GM13977 (cell line): ENCODE measurements around the gene OOEP.

Source experiments
- DNase-seq: peaks from one replicate; pipeline ENCODE4 v3.0.0; 2012; ENCODE audit warnings: low spot score
- CTCF ChIP-seq: IDR thresholded peaks from 2 replicates; pipeline ENCODE4 v1.5.1; 2012; ENCODE audit warnings: mild to moderate bottlenecking, control low read depth; ENCODE audit not compliant: insufficient read depth; ENCODE audit errors: extremely low read depth, missing control alignments
- in situ Hi-C: fragments of 300-500 bp; cut with MboI; formaldehyde crosslinking; loops from one replicate; pipeline ENCODE4 v1.12.0; 2022; ENCODE audit warnings: low sequenced_read_pairs, low pct_unique_long_range_greater_than_20kb, mixed read lengths, inconsistent platforms; ENCODE audit not compliant: unreplicated experiment

The OOEP gene

DNA sequence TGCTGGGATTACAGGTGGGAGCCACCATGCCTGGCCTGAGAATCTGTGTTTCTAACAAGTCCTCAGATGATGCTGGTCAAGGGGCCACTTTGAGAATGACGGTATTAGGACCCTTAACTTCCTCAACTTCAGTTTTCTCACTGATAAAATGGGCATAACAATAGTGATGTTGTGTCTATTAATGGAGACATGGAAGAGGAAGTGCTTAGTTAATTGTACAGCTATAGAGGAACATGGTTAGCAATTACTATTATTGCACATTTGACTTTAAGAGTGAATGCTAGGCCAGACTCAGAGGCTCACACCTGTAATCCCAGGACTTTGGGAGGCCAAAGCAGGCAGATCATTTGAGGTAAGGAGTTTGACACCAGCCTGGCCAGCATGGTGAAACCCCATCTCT, 28.4 kb downstream of the OOEP start:
- DNase-seq, result no peak
- TF ChIP-seq CTCF, result no peak
- in situ Hi-C loops, result loop anchor here (25.0 kb wide), 1 partner anchor 929 kb away; no protein-coding TSS in a partner anchor

- TF ChIP-seq CTCF, result no peak
- DNase-seq, result no peak
- in situ Hi-C loops, result loop anchor here (25.0 kb wide), 1 partner anchor 928 kb away; no protein-coding TSS in a partner anchor
Measured at GRCh38 chr6:73340048-73340447, 29.6 kb downstream of the OOEP start.

GRCh38 chr6:73339340-73339739, 30.4 kb downstream of the OOEP start:
- DNase-seq, result no peak
- in situ Hi-C loops, result loop anchor here (25.0 kb wide), 1 partner anchor 927 kb away; no protein-coding TSS in a partner anchor

DNA sequence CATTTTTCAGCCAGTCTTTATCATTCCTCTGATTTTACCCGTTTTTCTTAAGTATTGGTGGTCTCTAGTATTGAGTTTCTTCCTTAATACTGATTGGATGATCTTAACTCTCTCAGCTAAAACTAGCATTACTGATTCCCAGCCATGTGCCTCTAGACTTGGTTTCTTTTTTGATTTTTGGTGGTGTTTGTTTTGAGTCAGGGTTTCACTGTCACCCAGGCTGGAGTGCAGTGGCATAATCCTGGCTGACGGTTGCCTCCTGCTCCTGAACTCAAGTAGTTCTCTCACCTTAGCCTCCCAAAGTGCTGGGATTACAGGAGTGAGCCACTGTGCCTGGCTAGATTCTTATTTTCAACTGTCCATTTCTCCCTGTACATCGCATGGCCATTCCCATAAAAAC, 40.5 kb downstream of the OOEP start:
- no peak for TF ChIP-seq CTCF
- in situ Hi-C loops, result loop anchor here (25.0 kb wide), 1 partner anchor 917 kb away; no protein-coding TSS in a partner anchor
- DNase-seq, result no peak

More at GRCh38 chr6:73339340-73339739, 30.4 kb downstream of the OOEP start:
- TF ChIP-seq CTCF, result no peak

GRCh38 chr6:73328790-73329189, 40.9 kb downstream of the OOEP start:
- DNase-seq, result no peak
- no peak for TF ChIP-seq CTCF
- in situ Hi-C loops, result loop anchor here (25.0 kb wide), 1 partner anchor 916 kb away; no protein-coding TSS in a partner anchor

DNA sequence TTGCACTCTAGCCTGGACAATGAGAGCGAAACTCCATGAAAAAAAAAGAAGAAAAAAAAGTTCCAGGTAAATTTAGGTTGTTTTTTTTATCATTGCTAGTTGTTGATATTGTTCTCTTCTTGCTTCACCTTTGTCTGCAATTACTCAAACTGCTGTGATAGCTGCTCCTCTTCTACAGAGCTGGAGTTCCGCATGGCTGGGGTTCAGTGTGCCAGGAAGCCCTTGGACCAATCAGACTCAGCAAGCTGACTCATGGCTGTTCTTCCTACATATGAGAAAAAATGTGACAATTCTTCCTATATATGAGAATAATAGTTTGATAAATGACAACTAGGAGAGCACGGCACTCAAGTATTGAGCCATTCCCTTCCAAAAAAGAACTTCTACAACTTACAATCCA, 44.0 kb downstream of the OOEP start:
- in situ Hi-C loops, result loop anchor here (25.0 kb wide), 1 partner anchor 913 kb away; no protein-coding TSS in a partner anchor
- TF ChIP-seq CTCF, result no peak

More for the DNA sequence above, 44.0 kb downstream of the OOEP start:
- DNase-seq, result no peak
